SIG-M5 (cell line): ENCODE results near the gene TPM2.

ENCODE experiments used
- DNase-seq: peaks from one replicate; lab custom pipeline; 2025; lab: John Stamatoyannopoulos, UW

The TPM2 gene

DNA sequence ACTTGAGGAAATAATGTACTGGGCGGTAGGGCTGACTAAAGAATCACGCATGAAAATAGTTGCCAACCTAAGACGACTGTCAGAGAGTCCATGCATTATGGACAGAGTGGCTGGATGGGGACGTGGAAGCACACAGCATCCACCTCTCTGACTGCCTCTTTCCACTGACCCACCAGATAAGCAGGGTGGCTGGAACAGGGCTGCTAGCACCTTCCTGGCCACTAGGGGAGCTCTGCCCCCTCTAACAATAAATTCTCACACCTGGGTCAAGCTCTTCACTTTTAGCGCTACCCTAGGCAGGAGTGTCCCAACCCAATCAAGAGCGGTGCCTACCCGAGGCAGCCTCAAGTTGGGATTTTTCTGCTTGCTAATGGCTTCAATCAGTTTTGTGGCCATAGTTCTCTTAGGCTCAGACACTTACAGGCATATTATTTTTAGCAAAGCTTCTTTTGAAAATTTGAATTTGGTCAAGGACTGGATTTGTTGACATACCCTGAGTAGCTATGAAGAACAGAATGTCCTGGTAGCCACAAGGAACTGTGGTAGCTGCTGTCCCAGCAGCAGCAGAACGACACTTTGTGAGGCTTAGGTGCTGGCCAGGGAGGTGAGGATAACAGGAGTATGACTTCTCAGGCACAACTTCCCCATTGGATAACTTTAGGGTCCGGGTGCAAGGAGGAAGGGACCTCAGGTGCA lies 6.9 kb upstream of the TPM2 start:
- no peak for DNase-seq

DNA sequence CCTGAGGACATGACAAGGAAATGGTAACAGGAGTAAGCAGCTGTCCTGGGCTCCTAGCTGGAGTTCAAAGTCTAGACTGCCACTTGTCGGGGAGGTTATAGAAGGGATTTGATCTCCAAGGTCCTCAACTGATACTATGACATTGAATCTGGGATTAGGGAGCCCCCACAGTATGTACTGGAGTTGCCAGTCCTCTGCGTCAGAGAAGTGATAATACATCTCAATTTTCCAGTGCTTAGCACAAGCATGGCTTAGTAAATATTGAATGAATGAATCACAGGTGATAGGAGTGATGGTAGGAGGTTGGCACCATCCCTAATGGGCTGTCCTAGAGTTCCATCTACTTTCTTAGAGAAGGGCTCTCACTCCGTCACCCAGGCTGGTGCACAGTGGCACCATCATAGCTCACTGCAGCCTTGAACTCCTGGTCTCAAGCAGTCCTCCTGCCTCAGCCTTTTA lies 6.2 kb upstream of the TPM2 start:
- DNase-seq, result no peak

DNA sequence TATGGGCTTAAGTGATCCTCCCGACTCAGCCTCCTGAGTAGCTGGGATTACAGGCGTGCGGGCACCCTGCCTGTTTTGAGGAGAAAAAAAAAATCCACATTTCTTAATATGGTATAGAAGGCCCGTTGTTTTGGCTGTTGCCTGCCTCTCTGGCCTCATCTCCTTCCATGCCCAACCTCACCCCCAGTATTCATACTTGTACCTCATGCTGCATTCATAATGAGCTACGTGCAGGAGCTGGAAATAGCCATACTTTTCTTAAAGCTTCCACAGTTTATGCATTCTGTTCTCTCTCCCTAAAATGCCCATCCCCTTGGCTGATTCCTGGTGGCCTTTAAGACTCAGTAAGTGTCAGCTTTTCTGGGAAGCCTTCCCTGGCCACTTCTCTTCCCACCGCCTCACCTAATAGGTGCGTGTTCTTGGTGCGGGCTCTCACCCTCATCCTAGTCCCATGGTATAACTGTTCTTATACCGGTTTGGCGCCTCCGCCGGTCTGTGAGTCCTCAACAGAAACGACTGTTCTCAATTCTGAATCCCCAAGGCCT lies 2.1 kb upstream of the TPM2 start:
- no peak for DNase-seq

GRCh38 chr9:35691334-35691650 lies 1.6 kb upstream of the TPM2 start:
- no peak for DNase-seq

GRCh38 chr9:35690614-35691333 lies 1.0 kb upstream of the TPM2 start:
- no peak for DNase-seq

GRCh38 chr9:35690294-35690613 lies 529 bp upstream of the TPM2 start:
- DNase-seq, result no peak

- no peak for DNase-seq
Measured at GRCh38 chr9:35688558-35689541, 875 bp downstream of the TPM2 start.

DNA sequence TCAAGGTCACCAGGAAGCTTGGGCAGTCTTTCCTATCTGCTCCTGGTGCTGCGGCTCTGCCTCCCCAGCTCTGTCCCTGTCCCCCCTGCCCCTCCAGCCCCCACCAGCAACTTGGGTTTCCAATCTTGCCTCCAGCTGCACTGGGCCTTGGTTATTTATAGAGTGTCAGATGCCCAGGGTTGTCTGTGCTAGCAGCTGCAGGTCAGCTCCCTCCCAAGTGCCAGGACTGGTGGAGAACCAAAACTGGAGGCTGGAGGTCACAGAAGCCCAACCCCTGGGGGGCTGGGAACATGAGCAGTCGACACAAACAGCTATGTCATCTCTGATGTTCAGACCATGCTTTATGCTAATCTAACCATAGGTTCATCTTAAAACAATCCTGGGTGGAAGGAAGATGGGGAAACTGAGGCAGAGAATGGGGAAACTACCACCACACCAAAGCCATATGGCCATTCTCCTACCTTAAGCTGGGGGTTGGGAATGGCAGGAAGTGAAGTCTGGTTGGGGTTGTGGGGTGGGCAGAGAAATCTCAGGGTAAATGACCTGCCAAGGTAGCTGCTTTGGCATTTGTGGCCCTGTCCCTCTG lies 1.7 kb downstream of the TPM2 start:
- no peak for DNase-seq

GRCh38 chr9:35687306-35687705 lies 2.4 kb downstream of the TPM2 start:
- DNase-seq, result no peak

- no peak for DNase-seq
Measured at GRCh38 chr9:35686222-35687203, 3.2 kb downstream of the TPM2 start.

- DNase-seq, result no peak
Measured at GRCh38 chr9:35685506-35685905, 4.2 kb downstream of the TPM2 start.

GRCh38 chr9:35684921-35685320 lies 4.8 kb downstream of the TPM2 start:
- no peak for DNase-seq

GRCh38 chr9:35683323-35683722 lies 6.4 kb downstream of the TPM2 start:
- no peak for DNase-seq

DNA sequence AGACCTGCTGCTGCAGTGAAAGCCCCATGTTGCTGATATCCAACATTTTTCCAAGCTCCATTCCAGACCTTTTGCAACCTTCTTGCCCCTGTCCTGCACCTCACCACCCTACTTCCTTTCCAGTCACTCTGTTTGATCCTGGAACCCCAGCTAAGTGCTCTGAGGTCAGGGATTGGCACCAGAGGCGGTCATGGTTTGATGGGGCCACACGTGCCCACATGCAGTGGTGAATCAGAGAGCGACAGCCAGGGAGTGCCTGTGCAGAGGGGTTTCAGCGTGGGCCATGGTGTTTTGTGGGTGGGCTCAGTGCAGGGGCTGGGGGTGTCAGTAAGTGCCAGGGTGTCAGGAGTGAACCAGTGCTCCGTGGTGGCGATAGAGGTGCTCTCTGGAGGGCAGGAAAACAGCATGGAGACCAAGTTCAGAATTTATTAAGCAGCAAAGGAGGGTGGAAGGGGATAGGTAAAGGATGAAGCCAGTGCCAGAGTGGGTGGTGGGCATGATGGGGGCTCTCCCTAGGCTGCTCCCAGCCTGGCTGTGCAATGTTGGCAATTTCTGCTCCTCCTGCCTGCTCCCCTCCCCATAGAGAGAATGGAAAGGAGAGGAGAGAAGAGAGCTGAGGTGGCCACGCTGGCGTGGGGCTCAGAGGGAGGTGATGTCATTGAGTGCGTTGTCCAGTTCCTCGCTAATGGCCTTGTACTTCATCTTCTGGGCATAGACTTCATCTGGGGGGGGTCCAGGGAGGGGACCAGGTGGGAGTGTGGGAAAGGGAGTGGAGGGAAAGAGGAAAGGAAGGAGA lies 7.0 kb downstream of the TPM2 start:
- no peak for DNase-seq

DNA sequence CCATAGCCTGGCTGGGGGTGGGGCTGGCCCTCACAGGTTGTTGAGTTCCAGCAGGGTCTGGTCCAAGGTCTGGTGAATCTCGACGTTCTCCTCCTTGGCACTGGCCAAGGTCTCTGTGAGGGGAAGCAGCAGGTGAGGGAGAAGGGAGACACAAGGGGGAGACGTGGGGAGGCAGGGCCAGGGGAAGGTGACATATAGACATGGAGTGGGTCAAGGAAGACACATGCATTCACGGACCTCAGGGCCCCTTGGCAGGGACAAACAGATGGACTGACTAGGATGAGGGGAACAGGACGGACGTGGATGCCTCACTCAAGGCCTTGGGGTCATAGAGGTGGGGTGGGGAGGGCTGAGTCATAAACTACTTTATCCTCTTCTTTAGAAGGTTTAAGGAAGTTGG lies 7.7 kb downstream of the TPM2 start:
- no peak for DNase-seq

DNA sequence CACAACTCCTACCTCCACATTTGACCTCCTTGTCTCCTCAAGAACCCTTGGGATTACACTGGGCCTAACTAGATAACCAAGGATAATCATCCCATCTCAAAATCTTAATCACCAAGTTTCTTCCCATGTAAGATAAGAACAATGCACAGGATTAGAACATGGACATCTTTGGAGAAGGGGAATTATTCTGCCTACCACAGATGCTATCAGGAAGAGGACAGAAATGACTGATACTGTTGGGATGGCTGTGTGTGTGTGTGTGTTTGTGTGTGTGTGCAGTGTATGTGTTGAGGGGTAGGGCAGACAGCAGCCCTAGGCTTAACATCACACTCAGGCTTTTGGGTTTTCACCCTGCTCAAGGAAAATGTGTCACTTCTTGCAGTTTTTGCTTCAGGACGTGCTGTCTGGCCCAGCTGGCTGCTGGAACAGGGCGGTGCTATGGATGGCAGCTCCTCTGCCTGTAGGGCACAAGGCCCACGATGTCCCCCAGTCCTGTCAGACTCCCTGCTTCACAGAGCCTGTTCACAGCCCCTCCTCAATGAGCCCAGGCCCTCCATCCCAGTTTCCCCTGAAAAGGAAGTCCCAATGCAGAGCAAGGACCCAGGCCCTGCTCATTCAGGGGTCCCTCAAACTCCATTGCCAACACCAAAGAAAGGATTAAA lies 8.3 kb downstream of the TPM2 start:
- DNase-seq, result no peak

DNA sequence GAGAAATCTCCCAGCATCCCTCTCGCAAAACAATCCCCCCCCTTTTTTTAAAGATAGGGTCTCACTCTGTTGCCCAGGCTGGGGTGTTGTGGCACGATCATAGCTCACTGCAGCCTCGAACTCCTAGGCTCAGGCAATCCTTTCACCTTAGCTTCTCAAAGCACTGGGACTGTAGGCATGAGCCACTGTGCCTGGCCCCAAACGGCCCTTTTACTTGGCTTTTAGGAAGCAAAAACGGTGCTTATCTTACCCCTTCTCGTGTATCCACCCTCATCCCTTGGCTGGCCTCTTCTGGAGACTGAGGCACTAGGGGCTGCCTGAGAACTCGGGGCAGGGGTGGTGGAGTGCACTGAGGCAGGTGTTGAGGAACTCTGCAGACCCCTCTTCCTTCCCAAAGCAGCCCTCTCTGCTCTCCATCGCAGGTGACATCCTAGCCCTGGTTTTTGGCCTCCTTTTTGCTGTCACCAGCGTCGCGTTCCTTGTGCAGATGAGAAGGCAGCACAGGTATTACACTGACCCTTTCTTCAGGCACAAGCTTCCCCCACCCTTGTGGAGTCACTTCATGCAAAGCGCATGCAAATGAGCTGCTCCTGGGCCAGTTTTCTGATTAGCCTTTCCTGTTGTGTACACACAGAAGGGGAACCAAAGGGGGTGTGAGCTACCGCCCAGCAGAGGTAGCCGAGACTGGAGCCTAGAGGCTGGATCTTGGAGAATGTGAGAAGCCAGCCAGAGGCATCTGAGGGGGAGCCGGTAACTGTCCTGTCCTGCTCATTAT lies 9.2 kb downstream of the TPM2 start:
- no peak for DNase-seq

DNA sequence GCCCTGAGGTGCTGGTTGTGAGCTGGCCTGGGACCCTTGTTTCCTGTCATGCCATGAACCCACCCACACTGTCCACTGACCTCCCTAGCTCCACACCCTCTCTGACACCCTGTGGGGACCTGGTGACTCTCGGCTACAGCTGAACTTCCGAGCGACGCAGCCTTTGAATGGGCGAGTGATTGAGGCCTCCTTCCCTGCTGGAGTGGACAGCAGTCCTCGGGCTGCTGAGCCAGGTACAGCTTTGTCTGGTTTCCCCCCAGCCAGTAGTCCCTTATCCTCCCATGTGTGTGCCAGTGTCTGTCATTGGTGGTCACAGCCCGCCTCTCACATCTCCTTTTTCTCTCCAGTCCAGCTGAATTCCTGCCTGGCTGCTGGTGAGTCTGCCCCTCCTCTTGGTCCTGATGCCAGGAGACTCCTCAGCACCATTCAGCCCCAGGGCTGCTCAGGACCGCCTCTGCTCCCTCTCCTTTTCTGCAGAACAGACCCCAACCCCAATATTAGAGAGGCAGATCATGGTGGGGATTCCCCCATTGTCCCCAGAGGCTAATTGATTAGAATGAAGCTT lies 9.9 kb downstream of the TPM2 start:
- no peak for DNase-seq
